ENCODE measurements around the gene MAP1S. TPM values are rescaled to one million over a fixed set of nuclear protein-coding genes. Genes with fewer than 3 reads are reported as not detected.

The MAP1S gene, protein sequence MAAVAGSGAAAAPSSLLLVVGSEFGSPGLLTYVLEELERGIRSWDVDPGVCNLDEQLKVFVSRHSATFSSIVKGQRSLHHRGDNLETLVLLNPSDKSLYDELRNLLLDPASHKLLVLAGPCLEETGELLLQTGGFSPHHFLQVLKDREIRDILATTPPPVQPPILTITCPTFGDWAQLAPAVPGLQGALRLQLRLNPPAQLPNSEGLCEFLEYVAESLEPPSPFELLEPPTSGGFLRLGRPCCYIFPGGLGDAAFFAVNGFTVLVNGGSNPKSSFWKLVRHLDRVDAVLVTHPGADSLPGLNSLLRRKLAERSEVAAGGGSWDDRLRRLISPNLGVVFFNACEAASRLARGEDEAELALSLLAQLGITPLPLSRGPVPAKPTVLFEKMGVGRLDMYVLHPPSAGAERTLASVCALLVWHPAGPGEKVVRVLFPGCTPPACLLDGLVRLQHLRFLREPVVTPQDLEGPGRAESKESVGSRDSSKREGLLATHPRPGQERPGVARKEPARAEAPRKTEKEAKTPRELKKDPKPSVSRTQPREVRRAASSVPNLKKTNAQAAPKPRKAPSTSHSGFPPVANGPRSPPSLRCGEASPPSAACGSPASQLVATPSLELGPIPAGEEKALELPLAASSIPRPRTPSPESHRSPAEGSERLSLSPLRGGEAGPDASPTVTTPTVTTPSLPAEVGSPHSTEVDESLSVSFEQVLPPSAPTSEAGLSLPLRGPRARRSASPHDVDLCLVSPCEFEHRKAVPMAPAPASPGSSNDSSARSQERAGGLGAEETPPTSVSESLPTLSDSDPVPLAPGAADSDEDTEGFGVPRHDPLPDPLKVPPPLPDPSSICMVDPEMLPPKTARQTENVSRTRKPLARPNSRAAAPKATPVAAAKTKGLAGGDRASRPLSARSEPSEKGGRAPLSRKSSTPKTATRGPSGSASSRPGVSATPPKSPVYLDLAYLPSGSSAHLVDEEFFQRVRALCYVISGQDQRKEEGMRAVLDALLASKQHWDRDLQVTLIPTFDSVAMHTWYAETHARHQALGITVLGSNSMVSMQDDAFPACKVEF
- 47.6 TPM for total RNA-seq
- 10 to 100 TPM; 14.0 to 26.6 (median 20.1) TPM for polyA plus RNA-seq

DNA sequence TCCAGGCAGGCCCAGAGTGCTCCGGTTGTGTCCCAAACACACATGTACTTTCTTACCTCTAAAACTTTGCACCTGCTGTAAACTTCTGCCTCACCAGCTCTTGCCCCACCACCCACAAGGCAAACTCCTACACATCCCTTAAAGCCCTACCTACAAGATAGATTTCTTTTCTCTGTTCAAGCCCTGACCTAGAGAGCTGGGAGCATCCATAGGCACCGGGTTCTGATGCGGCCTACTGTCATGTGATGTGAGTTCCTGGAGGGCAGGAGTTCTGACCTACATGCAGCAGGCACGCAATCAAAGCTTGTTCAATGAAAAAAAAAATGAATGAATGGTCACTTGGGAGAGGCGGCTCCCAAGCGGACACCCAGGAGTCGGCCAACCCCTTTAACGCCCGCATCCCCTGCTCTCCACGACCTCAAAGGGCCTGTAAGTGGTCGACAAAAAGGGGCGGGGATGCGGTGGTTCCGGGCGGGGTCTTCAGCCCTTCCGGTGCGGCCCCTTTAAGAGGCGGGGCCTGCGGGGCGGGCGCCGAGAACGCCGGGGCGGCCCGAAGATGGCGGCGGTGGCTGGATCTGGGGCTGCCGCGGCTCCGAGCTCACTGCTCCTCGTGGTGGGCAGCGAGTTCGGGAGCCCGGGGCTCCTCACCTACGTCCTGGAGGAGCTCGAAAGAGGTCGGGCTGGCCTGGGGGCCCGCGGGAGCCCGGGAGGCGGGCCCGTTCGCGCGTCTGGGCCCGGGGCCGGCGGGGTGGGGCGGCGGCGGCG lies at the start of gene MAP1S:
Gene MAP1S, plus strand, starts transcription at position 534 of the 765 bp plus-strand sequence. Its CDS starts 23 bp downstream, at position 557.
- Mint-ChIP-seq H3K36me3 (peaks cover 7% of the 10 kb centered on the region), H3K9me3 (no peaks in the 10 kb centered on the region), H3K4me1 (peaks cover 0 to 44% (median 25%) of the 10 kb centered on the region in 4 donors), H3K4me3 (peak within 1 kb of the TSS; percentile 90 to 97 (median 92)), H3K27ac (peak within 1 kb of the TSS; percentile 48 to 93 (median 91)), H3K27me3 (no peaks in the 10 kb centered on the region)
- H3K36me3 ChIP-seq (ENCODE audit: control insufficient read depth, insufficient read depth, low read length) = peaks cover 5% of the 10 kb centered on the region
- H3K4me3 ChIP-seq (ENCODE audit: low read depth, low read length) = peak within 1 kb of the TSS; percentile 80
- H3K27me3 ChIP-seq (ENCODE audit: control insufficient read depth, insufficient read depth, low read length) = no peaks in the 10 kb centered on the region
- peak within 1 kb of the TSS; percentile 57 for H3K27ac ChIP-seq (ENCODE audit: insufficient read depth, low read length, poor library complexity, severe bottlenecking)
- H3K4me1 ChIP-seq (ENCODE audit: control insufficient read depth, insufficient read depth, low read length, poor library complexity, severe bottlenecking) = peaks cover 31% of the 10 kb centered on the region
- ATAC-seq (ENCODE audit: low read depth in 2 of 2) (peak; percentile 69 to 79), DNase-seq (peak; percentile 51 to 71 (median 64))
- no peaks in the 10 kb centered on the region for H3K9me3 ChIP-seq (ENCODE audit: control insufficient read depth in 2 of 2, low read length in 2 of 2)

GRCh38 chr19:17671906-17672305 lies 47.4 kb upstream of the MAP1S start:
- no peak for ATAC-seq (ENCODE audit: low read depth in 2 of 2)
- Mint-ChIP-seq H3K27ac (no peak overlapping the region), H3K36me3 (no peaks in the 10 kb centered on the region)

GRCh38 chr19:17673937-17674799 lies 45.1 kb upstream of the MAP1S start:
- Mint-ChIP-seq H3K4me1 (peaks cover 0 to 2% (median 1%) of the 10 kb centered on the region in 4 donors), H3K27ac (no peak overlapping the region), H3K36me3 (no peaks in the 10 kb centered on the region), H3K27me3 (peaks cover 31% of the 10 kb centered on the region), H3K4me3 (no peak overlapping the region), H3K9me3 (peaks cover 0 to 1% (median 0%) of the 10 kb centered on the region in 7 donors)
- no peaks in the 10 kb centered on the region for H3K4me1 ChIP-seq (ENCODE audit: control insufficient read depth, insufficient read depth, low read length, poor library complexity, severe bottlenecking)
- H3K27me3 ChIP-seq (ENCODE audit: control insufficient read depth, insufficient read depth, low read length) = no peaks in the 10 kb centered on the region
- no peaks in the 10 kb centered on the region for H3K9me3 ChIP-seq (ENCODE audit: control insufficient read depth in 2 of 2, low read length in 2 of 2)
- no peaks in the 10 kb centered on the region for H3K36me3 ChIP-seq (ENCODE audit: control insufficient read depth, insufficient read depth, low read length)
- ATAC-seq (ENCODE audit: low read depth in 2 of 2) (no peak), DNase-seq (no peak)
- no peak overlapping the region for H3K4me3 ChIP-seq (ENCODE audit: low read depth, low read length)
- no peak overlapping the region for H3K27ac ChIP-seq (ENCODE audit: insufficient read depth, low read length, poor library complexity, severe bottlenecking)

More at GRCh38 chr19:17671906-17672305, 47.4 kb upstream of the MAP1S start:
- Mint-ChIP-seq H3K4me3 (no peak overlapping the region), H3K4me1 (no peaks in the 10 kb centered on the region), H3K27me3 (peaks cover 25% of the 10 kb centered on the region), H3K9me3 (peaks cover 0 to 1% (median 0%) of the 10 kb centered on the region in 7 donors)
- Histone ChIP-seq H3K27me3 (ENCODE audit: control insufficient read depth, insufficient read depth, low read length) (no peaks in the 10 kb centered on the region), H3K4me3 (ENCODE audit: low read depth, low read length) (no peak overlapping the region), H3K36me3 (ENCODE audit: control insufficient read depth, insufficient read depth, low read length) (no peaks in the 10 kb centered on the region), H3K4me1 (ENCODE audit: control insufficient read depth, insufficient read depth, low read length, poor library complexity, severe bottlenecking) (no peaks in the 10 kb centered on the region), H3K9me3 (ENCODE audit: control insufficient read depth in 2 of 2, low read length in 2 of 2) (no peaks in the 10 kb centered on the region), H3K27ac (ENCODE audit: insufficient read depth, low read length, poor library complexity, severe bottlenecking) (no peak overlapping the region)
- peak in 1 of 3 donors; percentile 40 for DNase-seq

- ATAC-seq (ENCODE audit: low read depth in 2 of 2) (no peak), DNase-seq (no peak)
- Histone ChIP-seq H3K4me3 (ENCODE audit: low read depth, low read length) (no peak overlapping the region), H3K27me3 (ENCODE audit: control insufficient read depth, insufficient read depth, low read length) (peaks cover 7% of the 10 kb centered on the region), H3K9me3 (ENCODE audit: control insufficient read depth in 2 of 2, low read length in 2 of 2) (no peaks in the 10 kb centered on the region), H3K4me1 (ENCODE audit: control insufficient read depth, insufficient read depth, low read length, poor library complexity, severe bottlenecking) (peaks cover 11% of the 10 kb centered on the region), H3K36me3 (ENCODE audit: control insufficient read depth, insufficient read depth, low read length) (no peaks in the 10 kb centered on the region), H3K27ac (ENCODE audit: insufficient read depth, low read length, poor library complexity, severe bottlenecking) (no peak overlapping the region)
- H3K36me3 Mint-ChIP-seq = no peaks in the 10 kb centered on the region
- H3K4me1 Mint-ChIP-seq = peaks cover 0 to 9% (median 1%) of the 10 kb centered on the region in 4 donors
- no peak overlapping the region for H3K4me3 Mint-ChIP-seq
- no peak overlapping the region for H3K27ac Mint-ChIP-seq
- H3K27me3 Mint-ChIP-seq = peaks cover 43% of the 10 kb centered on the region
- H3K9me3 Mint-ChIP-seq = peaks cover 0 to 1% (median 0%) of the 10 kb centered on the region in 7 donors
These were observed 43.0 kb upstream of the MAP1S start for GRCh38 chr19:17676295-17676694.

DNA sequence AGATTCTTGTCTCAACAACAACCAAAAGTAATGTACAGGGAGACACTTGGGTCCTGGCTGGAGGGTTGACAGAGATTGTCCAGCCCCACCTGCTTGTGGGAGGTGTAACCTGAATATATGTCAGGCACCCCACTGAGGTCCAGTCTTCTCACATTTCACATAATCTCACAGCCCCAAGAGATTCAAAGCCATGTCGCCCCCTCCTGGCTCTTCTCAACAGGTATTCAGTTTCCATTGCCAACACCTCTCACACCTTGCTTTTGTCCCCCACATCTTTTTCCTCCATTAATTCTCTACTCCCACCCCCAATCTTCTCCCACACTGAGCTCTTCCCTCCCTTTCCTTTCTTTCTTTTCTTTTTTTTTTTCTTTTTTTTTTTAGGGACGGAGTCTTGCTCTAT lies 42.3 kb upstream of the MAP1S start:
- H3K36me3 ChIP-seq (ENCODE audit: control insufficient read depth, insufficient read depth, low read length) = no peaks in the 10 kb centered on the region
- H3K4me1 ChIP-seq (ENCODE audit: control insufficient read depth, insufficient read depth, low read length, poor library complexity, severe bottlenecking) = peaks cover 11% of the 10 kb centered on the region
- H3K4me1 Mint-ChIP-seq = peaks cover 0 to 9% (median 1%) of the 10 kb centered on the region in 4 donors
- ATAC-seq (ENCODE audit: low read depth in 2 of 2) (no peak), DNase-seq (peak in 1 of 3 donors; percentile 23)
- H3K9me3 Mint-ChIP-seq = peaks cover 0 to under 1% (median 0%) of the 10 kb centered on the region in 7 donors
- peaks cover 10% of the 10 kb centered on the region for H3K27me3 ChIP-seq (ENCODE audit: control insufficient read depth, insufficient read depth, low read length)
- H3K4me3 ChIP-seq (ENCODE audit: low read depth, low read length) = no peak overlapping the region
- no peak overlapping the region for H3K27ac Mint-ChIP-seq
- peaks cover 47% of the 10 kb centered on the region for H3K27me3 Mint-ChIP-seq
- no peak overlapping the region for H3K4me3 Mint-ChIP-seq
- H3K27ac ChIP-seq (ENCODE audit: insufficient read depth, low read length, poor library complexity, severe bottlenecking) = no peak overlapping the region
- no peaks in the 10 kb centered on the region for H3K36me3 Mint-ChIP-seq
- H3K9me3 ChIP-seq (ENCODE audit: control insufficient read depth in 2 of 2, low read length in 2 of 2) = no peaks in the 10 kb centered on the region

- no peak for DNase-seq
- Mint-ChIP-seq H3K9me3 (no peaks in the 10 kb centered on the region), H3K4me1 (peaks cover 0 to 9% (median 1%) of the 10 kb centered on the region in 4 donors), H3K4me3 (peak overlapping the region in 1 of 4 donors; percentile 86), H3K27me3 (peaks cover 57% of the 10 kb centered on the region), H3K27ac (peak overlapping the region in 1 of 3 donors; percentile 21), H3K36me3 (no peaks in the 10 kb centered on the region)
- Histone ChIP-seq H3K9me3 (ENCODE audit: control insufficient read depth in 2 of 2, low read length in 2 of 2) (no peaks in the 10 kb centered on the region), H3K27me3 (ENCODE audit: control insufficient read depth, insufficient read depth, low read length) (peaks cover 10% of the 10 kb centered on the region), H3K36me3 (ENCODE audit: control insufficient read depth, insufficient read depth, low read length) (no peaks in the 10 kb centered on the region), H3K4me3 (ENCODE audit: low read depth, low read length) (no peak overlapping the region), H3K27ac (ENCODE audit: insufficient read depth, low read length, poor library complexity, severe bottlenecking) (no peak overlapping the region), H3K4me1 (ENCODE audit: control insufficient read depth, insufficient read depth, low read length, poor library complexity, severe bottlenecking) (peaks cover 11% of the 10 kb centered on the region)
- no peak for ATAC-seq (ENCODE audit: low read depth in 2 of 2)
These were observed 40.4 kb upstream of the MAP1S start for GRCh38 chr19:17678836-17679235.

Data from CD4-positive, CD25-positive, alpha-beta regulatory T cell (primary cell).